Naive thymus-derived CD8-positive, alpha-beta T cell (primary cell): Measurements from ENCODE around the gene PAGE2. TPM values are rescaled to one million over a fixed set of nuclear protein-coding genes. Genes with fewer than 3 reads are reported as not detected.
"Not testable (repeated sequence)": the region's sequence is repeated elsewhere in the genome, so short reads cannot be mapped to it uniquely, and the experiment has no call there.

Source experiments
- ATAC-seq, 2 donors: fragments of 150-1000 bp; cut with Tn5 transposase in 1 of 2; sonication (Bioruptor Pico), chemical (Tn5 transposase) in 1 of 2; 1 replicate in 1 of 2; 2 replicates in 1 of 2; pipeline ENCODE4 v1.10.0; 2021; ENCODE audit warnings: mild to moderate bottlenecking in 2 of 2, moderate library complexity in 2 of 2
- POLR2A ChIA-PET: fragments of 350-600 bp; sonication (Branson Sonifier 250); formaldehyde crosslinking; loops from one replicate; lab custom pipeline; 2021; ENCODE audit warnings: antibody characterized with exemption; lab: Charles Lee
- DNase-seq, 10 donors: peaks; one replicate each; pipeline versions ENCODE4 v3.0.0 to v3.0.0-alpha.2; 2020 to 2022
- H3K27ac Mint-ChIP-seq, 10 donors: one replicate each; pipeline ENCODE4 v1.8.0; 2020 to 2022; ENCODE audit warnings: mild to moderate bottlenecking in 10 of 10, mixed read lengths in 10 of 10, moderate library complexity in 4 of 10, inconsistent platforms in 1 of 10
- H3K27me3 Mint-ChIP-seq, 5 donors: one replicate each; pipeline ENCODE4 v1.8.0; 2021 to 2022; ENCODE audit warnings: mixed read lengths in 5 of 5
- H3K36me3 Mint-ChIP-seq, 3 donors: one replicate each; pipeline ENCODE4 v1.8.0; 2020 to 2022; ENCODE audit warnings: mixed read lengths in 3 of 3, mild to moderate bottlenecking in 2 of 3, inconsistent platforms in 1 of 3
- H3K4me1 Mint-ChIP-seq, 4 donors: one replicate each; pipeline ENCODE4 v1.8.0; 2021 to 2022; ENCODE audit warnings: mixed read lengths in 4 of 4
- H3K4me3 Mint-ChIP-seq, 10 donors: one replicate each; pipeline ENCODE4 v1.8.0; 2020 to 2022; ENCODE audit warnings: mild to moderate bottlenecking in 10 of 10, mixed read lengths in 10 of 10, moderate library complexity in 6 of 10, inconsistent platforms in 1 of 10
- H3K9me3 Mint-ChIP-seq, 9 donors: one replicate each; pipeline ENCODE4 v1.8.0; 2020 to 2022; ENCODE audit warnings: mixed read lengths in 9 of 9, mild to moderate bottlenecking in 3 of 9, inconsistent platforms in 1 of 9, moderate library complexity in 1 of 9
- polyA plus RNA-seq, 3 donors: library from polyadenylated mRNA; unstranded; fragments of 300-500 nt; fragmentation: Illumina TruSeq; gene quantifications; one replicate each; pipeline ENCODE4 v1.2.3, GENCODE V29; 2021
- total RNA-seq, 8 experiments: library from RNA in 2 of 8; stranded (reverse) in 2 of 8; gene quantifications; one replicate each; pipeline ENCODE4 v1.2.3 and lab custom pipeline; 2021 to 2026

Gene PAGE2
- total and polyA plus RNA-seq, 5 experiments from 2014 or later = not detected

- Mint-ChIP-seq H3K36me3 (no peaks in the 10 kb centered on the region), H3K9me3 (no peaks in the 10 kb centered on the region)
Measured at GRCh38 chrX:55130481-55130880, 41.7 kb downstream of the PAGE2 start.

DNA sequence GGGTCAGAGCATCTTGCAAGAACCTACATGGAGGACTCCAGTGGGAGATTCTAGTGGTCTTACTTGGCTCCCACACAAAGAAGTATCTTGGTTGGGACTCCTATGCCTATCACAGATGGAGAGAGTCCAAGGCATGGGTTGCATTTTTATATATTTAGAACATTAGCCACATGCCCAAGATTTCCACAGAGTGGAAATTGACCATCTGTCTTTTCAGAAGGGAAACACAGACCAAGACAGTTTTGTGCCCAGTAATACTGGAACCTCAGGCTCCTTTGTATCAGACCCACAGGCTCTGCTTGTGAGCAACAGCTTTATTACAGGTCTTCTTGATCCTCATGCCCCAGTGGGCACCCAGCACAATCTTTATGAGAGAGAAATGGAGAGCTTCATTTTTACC, 43.6 kb downstream of the PAGE2 start:
- no peaks in the 10 kb centered on the region for H3K36me3 Mint-ChIP-seq
- no peak for ATAC-seq
- no peaks in the 10 kb centered on the region for H3K9me3 Mint-ChIP-seq
- DNase-seq = no peak
- H3K4me3 Mint-ChIP-seq = no peak overlapping the region
- H3K4me1 Mint-ChIP-seq = no peaks in the 10 kb centered on the region
- POLR2A ChIA-PET = no interaction called here
- H3K27ac Mint-ChIP-seq = no peak overlapping the region
- H3K27me3 Mint-ChIP-seq = peaks cover 0 to 10% (median 0%) of the 10 kb centered on the region in 5 donors

More at GRCh38 chrX:55130481-55130880, 41.7 kb downstream of the PAGE2 start:
- no peak for DNase-seq
- H3K27ac Mint-ChIP-seq = no peak overlapping the region
- POLR2A ChIA-PET = no interaction called here
- peaks cover 0 to 10% (median 0%) of the 10 kb centered on the region in 5 donors for H3K27me3 Mint-ChIP-seq
- no peak overlapping the region for H3K4me3 Mint-ChIP-seq
- ATAC-seq = no peak
- no peaks in the 10 kb centered on the region for H3K4me1 Mint-ChIP-seq

DNA sequence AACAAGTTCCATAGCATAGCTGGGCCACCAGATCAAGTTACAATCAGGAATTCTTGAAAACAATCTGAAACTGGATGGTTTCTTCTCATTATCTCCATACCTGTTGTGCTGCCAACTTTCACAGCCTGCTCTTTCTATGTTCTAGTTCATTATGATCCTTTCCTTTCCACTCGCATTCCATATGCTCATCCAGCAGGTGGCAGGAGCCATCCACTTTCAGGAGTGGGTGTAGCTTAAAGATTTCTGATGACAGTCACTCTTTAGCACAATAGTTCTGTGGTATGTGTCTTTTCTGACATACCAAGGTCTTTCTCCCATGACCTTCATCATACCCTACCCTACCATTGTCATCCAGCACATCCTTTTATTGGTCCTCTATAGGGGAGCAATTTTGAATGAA, 46.4 kb downstream of the PAGE2 start:
- Mint-ChIP-seq H3K4me3 (no peak overlapping the region), H3K4me1 (no peaks in the 10 kb centered on the region), H3K27me3 (no peaks in the 10 kb centered on the region), H3K9me3 (no peaks in the 10 kb centered on the region), H3K27ac (peak overlapping the region in 1 of 10 donors; percentile 39), H3K36me3 (no peaks in the 10 kb centered on the region)
- DNase-seq (peak in 5 of 10 donors; percentile 0 to 26 (median 14)), ATAC-seq (no peak)
- POLR2A ChIA-PET = no interaction called here

DNA sequence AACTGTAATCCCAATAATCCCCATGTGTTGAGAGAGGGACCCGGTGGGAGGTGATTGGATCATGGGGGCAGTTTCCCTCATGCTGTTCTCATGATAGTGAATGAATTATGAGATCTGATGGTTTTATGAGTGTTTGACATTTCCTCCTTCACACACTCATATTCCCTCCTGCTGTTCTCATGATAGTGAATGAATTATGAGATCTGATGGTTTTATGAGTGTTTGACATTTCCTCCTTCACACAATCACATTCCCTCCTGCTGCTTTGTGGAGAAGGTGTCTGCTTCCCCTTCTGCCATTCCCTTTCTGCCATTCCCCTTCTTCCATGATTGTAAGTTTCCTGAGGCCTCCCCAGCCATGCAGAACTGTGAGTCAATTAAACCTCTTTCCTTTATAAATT, 52.0 kb downstream of the PAGE2 start:
- H3K36me3 Mint-ChIP-seq = peaks cover 0 to 22% (median 3%) of the 10 kb centered on the region in 3 donors
- ATAC-seq, POLR2A ChIA-PET, H3K9me3 Mint-ChIP-seq, H3K27me3 Mint-ChIP-seq, H3K27ac Mint-ChIP-seq, DNase-seq, H3K4me3 Mint-ChIP-seq, H3K4me1 Mint-ChIP-seq: not testable (repeated sequence)

Other genes with a start within 250 kb of the PAGE2 start
- 1 to 10 TPM; 3.2 to 4.0 TPM for gene TRO, start 168.2 kb upstream of the PAGE2 start, total RNA-seq
- gene TRO, start 168.2 kb upstream of the PAGE2 start, polyA plus RNA-seq = 1 to 10 TPM in 2 of 3 donors, under 1 TPM in 1; 0.48 to 2.6 (median 1.2) TPM
- 1 to 10 TPM in 1 of 2 experiments, under 1 TPM in 1; 0.44 to 1.1 TPM for gene PFKFB1, start 94.8 kb upstream of the PAGE2 start, total RNA-seq
- gene PFKFB1, start 94.8 kb upstream of the PAGE2 start, polyA plus RNA-seq = under 1 TPM; 0.16 to 0.31 (median 0.26) TPM
- gene APEX2, start 88.7 kb upstream of the PAGE2 start, total RNA-seq = 10 to 100 TPM; 13.5 to 14.0 TPM
- gene APEX2, start 88.7 kb upstream of the PAGE2 start, polyA plus RNA-seq = 10 to 100 TPM; 20.4 to 21.6 (median 21.2) TPM
- not detected for gene ALAS2, start 58.0 kb upstream of the PAGE2 start, total RNA-seq
- not detected for gene ALAS2, start 58.0 kb upstream of the PAGE2 start, polyA plus RNA-seq
- under 1 TPM in 1 of 2 experiments, not detected in 1; 0.99 TPM for gene PAGE2B, start 14.0 kb upstream of the PAGE2 start, total RNA-seq
- gene PAGE2B, start 14.0 kb upstream of the PAGE2 start, polyA plus RNA-seq = not detected
- gene PAGE5, start 131.3 kb downstream of the PAGE2 start, total RNA-seq = not detected
- 1 to 10 TPM in 1 of 3 donors, not detected in 2; 1.2 TPM for gene PAGE5, start 131.3 kb downstream of the PAGE2 start, polyA plus RNA-seq
- not detected for gene PAGE3, start 175.9 kb downstream of the PAGE2 start, total RNA-seq
- not detected for gene PAGE3, start 175.9 kb downstream of the PAGE2 start, polyA plus RNA-seq